ENCODE data around the gene CPN1.

CPN1 gene

DNA sequence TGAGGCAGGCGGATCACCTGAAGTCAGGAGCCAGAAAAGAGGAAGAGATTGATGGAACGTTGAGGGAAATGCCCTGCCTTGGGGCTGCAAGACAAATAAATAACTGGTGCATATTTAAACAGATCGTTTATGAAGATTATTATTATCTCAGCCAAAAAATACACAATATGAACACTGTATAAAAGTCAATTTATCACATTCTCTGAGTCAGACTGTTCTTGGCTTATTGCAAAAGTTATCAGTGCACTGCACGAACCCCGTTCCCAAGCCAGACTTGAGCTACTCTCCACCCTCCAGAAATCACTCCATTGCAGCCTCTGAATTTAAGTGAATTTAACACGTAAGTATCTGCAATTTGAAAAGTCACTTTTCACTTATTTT lies 73.5 kb downstream of the CPN1 start:
- no peak for DNase-seq
- peaks cover 3% of the 10 kb centered on the region for H3K9me3 Mint-ChIP-seq
- H3K27me3 Mint-ChIP-seq (ENCODE audit: low read depth, poor library complexity): peaks cover 20% of the 10 kb centered on the region
- no peaks in the 10 kb centered on the region for H3K36me3 Mint-ChIP-seq (ENCODE audit: low read depth)
- peak overlapping the region; percentile 90 for H3K4me3 Mint-ChIP-seq
- H3K27ac Mint-ChIP-seq: peak overlapping the region; percentile 32
- TF ChIP-seq, protein P1, sequence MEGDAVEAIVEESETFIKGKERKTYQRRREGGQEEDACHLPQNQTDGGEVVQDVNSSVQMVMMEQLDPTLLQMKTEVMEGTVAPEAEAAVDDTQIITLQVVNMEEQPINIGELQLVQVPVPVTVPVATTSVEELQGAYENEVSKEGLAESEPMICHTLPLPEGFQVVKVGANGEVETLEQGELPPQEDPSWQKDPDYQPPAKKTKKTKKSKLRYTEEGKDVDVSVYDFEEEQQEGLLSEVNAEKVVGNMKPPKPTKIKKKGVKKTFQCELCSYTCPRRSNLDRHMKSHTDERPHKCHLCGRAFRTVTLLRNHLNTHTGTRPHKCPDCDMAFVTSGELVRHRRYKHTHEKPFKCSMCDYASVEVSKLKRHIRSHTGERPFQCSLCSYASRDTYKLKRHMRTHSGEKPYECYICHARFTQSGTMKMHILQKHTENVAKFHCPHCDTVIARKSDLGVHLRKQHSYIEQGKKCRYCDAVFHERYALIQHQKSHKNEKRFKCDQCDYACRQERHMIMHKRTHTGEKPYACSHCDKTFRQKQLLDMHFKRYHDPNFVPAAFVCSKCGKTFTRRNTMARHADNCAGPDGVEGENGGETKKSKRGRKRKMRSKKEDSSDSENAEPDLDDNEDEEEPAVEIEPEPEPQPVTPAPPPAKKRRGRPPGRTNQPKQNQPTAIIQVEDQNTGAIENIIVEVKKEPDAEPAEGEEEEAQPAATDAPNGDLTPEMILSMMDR (IDR thresholded peaks at IDR 0.05): no peak
- peaks cover 51% of the 10 kb centered on the region for H3K4me1 Mint-ChIP-seq

DNA sequence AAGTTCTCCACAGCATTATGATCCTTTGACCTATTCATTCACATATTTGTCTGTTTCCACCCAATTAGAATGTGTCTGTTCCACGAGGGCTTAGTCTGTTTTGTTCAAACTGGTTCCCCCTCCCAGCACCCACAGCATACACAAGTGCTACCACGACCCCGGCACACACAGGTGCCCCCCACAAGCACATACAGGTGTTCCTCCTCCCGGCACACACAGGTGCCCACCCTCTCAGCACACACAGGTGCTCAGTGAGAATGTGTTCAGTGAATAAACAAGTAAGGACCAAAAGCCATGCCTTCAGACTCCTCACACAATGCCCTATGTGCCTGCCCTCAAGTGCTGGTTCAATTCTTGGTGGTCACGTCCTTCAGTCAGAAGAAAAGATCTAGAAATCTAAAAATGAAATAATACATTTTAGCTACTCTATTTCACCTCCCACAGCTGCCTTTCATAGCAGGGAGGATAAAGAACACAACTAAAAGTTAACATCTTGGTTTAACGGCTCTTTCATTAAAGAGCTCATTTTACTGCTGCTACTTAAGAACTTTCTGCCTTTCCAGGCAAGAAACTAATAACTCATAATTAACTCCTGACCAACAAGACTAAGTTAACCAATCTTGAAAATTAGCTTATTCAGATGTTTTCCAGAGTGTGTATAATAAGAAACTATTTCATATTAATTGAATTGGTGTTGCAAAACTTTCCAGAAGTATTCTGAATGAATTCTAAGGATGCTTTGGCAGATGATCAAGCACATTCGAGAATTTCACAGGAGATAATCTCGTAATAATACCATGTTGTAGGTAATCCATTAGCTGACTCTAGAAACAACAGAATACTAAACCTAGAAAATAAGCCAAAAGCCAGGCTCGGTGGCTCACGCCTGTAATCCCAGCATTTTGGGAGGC lies 74.2 kb downstream of the CPN1 start:
- peaks cover 51% of the 10 kb centered on the region for H3K4me1 Mint-ChIP-seq
- DNase-seq: no peak
- H3K9me3 Mint-ChIP-seq: peaks cover 10% of the 10 kb centered on the region
- peak overlapping the region; percentile 32 for H3K27ac Mint-ChIP-seq
- H3K4me3 Mint-ChIP-seq: peak overlapping the region; percentile 90
- TF ChIP-seq, protein P1 (IDR thresholded peaks at IDR 0.05): no peak
- H3K36me3 Mint-ChIP-seq (ENCODE audit: low read depth): peaks cover 6% of the 10 kb centered on the region
- peaks cover 17% of the 10 kb centered on the region for H3K27me3 Mint-ChIP-seq (ENCODE audit: low read depth, poor library complexity)

DNA sequence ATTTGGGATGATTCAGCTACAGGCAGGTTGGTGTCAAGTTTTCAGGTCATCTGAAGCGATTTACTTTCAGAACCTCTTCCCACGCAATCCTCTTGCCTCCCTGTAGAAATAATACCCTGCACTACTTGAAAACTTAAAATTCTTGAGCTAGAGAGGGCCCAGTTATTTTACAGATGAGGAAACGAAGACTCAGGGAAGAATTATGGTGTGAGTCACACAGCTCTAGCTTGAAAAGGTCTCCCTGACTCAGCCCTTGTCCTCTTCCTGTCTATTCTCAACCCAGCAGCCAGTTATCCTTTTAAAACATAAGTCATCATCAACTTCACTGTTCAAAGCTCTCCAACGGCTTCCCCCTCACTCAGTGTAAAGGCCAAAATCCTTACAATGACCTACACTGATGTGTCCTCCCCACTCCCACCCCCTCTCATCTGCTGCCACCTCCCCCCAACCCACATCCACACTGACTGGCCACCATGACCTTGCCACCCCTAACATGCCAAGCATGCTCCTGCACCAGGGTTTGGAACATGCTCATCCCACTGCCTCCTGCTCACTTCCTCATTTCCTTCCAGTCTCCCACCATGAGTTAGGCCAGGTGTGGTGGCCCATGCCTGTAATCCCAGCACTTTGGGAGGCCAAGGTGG lies 75.3 kb downstream of the CPN1 start:
- Mint-ChIP-seq H3K4me1 (peaks cover 56% of the 10 kb centered on the region), H3K9me3 (peaks cover 10% of the 10 kb centered on the region), H3K27me3 (ENCODE audit: low read depth, poor library complexity) (peaks cover 11% of the 10 kb centered on the region), H3K27ac (peak overlapping the region; percentile 43), H3K4me3 (peak overlapping the region; percentile 18), H3K36me3 (ENCODE audit: low read depth) (peaks cover 12% of the 10 kb centered on the region)
- TF ChIP-seq, protein P1 (IDR thresholded peaks at IDR 0.05): no peak
- DNase-seq: no peak

DNA sequence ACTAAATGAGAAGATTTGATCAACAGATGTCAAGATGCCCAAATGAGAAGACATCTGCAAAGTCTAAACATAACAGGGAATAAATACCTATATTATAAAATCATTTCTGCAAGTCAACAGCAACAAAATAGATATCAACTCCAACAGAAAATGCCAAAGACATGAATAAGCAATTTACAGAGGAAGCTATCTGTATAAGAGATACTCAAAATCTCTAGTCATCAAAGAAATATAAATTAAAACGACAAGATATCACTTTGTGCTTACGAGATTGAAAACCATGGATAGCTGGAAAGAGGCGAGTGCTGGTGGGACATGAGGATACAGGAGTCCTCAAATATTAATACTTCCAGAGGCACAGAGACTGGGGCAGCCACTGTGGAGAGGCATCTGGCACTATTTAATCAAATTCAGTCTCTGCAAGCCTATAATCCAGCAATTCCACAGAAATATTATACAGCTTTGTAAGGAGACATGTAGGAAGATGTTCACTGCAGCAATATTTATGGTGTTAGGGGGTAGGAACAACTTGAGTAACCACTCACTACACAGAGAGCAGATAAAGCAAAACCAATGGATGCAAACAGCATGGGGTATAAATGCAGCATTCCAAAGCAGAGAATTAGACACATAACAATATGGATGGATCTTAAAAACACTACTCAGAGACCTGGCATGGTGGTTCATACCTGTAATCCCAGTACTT lies 76.7 kb downstream of the CPN1 start:
- TF ChIP-seq, protein P1 (IDR thresholded peaks at IDR 0.05): no peak
- no peak for DNase-seq
- Mint-ChIP-seq H3K27me3 (ENCODE audit: low read depth, poor library complexity) (peaks cover 3% of the 10 kb centered on the region), H3K4me3 (no peak overlapping the region), H3K9me3 (peaks cover 7% of the 10 kb centered on the region), H3K36me3 (ENCODE audit: low read depth) (peaks cover 12% of the 10 kb centered on the region), H3K4me1 (peaks cover 49% of the 10 kb centered on the region), H3K27ac (no peak overlapping the region)

DNA sequence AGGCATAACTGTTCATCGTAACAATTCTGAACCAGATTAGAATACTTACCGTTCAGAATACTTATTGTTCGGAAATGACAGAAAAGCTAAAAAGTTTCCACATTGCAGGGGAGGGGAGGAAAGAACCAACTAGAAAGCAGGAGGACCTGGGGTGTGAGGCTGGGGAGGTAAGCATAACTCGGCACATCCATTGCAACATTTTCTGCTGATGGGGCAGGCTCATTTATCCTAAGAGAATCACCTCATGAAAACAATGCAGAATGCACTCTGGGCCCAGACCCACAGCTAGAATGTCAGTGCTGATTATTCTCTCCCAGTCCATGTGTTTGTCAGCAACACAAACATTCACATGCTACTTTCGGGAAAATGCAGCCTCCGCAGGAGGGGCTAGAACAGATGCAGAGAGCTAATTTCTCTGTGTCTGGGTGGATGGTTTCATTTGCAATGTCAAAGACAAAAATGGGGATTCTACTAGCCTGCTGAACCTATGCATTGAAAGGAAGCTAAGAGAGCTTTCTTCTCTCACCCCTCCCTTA lies 81.5 kb downstream of the CPN1 start:
- Mint-ChIP-seq H3K4me1 (peaks cover 43% of the 10 kb centered on the region), H3K27ac (peak overlapping the region; percentile 66)
- TF ChIP-seq, protein P1 (IDR thresholded peaks at IDR 0.05): no peak

More for the DNA sequence above, 81.5 kb downstream of the CPN1 start:
- no peak overlapping the region for H3K4me3 Mint-ChIP-seq
- no peak for DNase-seq
- no peaks in the 10 kb centered on the region for H3K27me3 Mint-ChIP-seq (ENCODE audit: low read depth, poor library complexity)
- peaks cover 19% of the 10 kb centered on the region for H3K36me3 Mint-ChIP-seq (ENCODE audit: low read depth)
- peaks cover 7% of the 10 kb centered on the region for H3K9me3 Mint-ChIP-seq
